Stimulated activated CD8-positive, alpha-beta memory T cell treated with anti-CD3 and anti-CD28 coated beads, Interleukin-15, amount 100 ng/mL, for 4 hours (primary cell): ENCODE measurements around the gene RAB6C.
"Not testable (repeated sequence)": the region's sequence is repeated elsewhere in the genome, so short reads cannot be mapped to it uniquely, and the experiment has no call there.

Experiments used
- DNase-seq, 2 donors: peaks; one replicate each; pipeline ENCODE4 v3.0.0-alpha.2; 2020; ENCODE audit warnings: low read depth in 2 of 2

RAB6C gene

GRCh38 chr2:129979629-129980155 is at the start of gene RAB6C:
Gene RAB6C, plus strand, starts transcription at chr2:129979666. Its CDS starts 450 bp downstream, at chr2:129980116.
- DNase-seq: not testable (repeated sequence)

- no peak for DNase-seq
Observed at GRCh38 chr2:129930451-129930850, 49.0 kb upstream of the RAB6C start.

- DNase-seq: not testable (repeated sequence)
Observed at GRCh38 chr2:129933387-129933786, 46.1 kb upstream of the RAB6C start.

GRCh38 chr2:129934044-129934822 is 45.2 kb upstream of the RAB6C start:
- no peak for DNase-seq

GRCh38 chr2:129935118-129935517 is 44.3 kb upstream of the RAB6C start:
- DNase-seq: no peak

- no peak for DNase-seq
Observed at GRCh38 chr2:129936334-129936934, 43.0 kb upstream of the RAB6C start.

- DNase-seq: not testable (repeated sequence)
Observed at GRCh38 chr2:129938850-129939471, 40.5 kb upstream of the RAB6C start.

- not testable (repeated sequence) for DNase-seq
Observed at GRCh38 chr2:129943456-129943855, 36.0 kb upstream of the RAB6C start.

- DNase-seq: no peak
Observed at GRCh38 chr2:129945557-129945956, 33.9 kb upstream of the RAB6C start.

- not testable (repeated sequence) for DNase-seq
Observed at GRCh38 chr2:129947712-129948111, 31.8 kb upstream of the RAB6C start.

GRCh38 chr2:129956171-129956570 is 23.3 kb upstream of the RAB6C start:
- DNase-seq: not testable (repeated sequence)

GRCh38 chr2:129957891-129958290 is 21.6 kb upstream of the RAB6C start:
- DNase-seq: no peak

GRCh38 chr2:129958736-129959135 is 20.7 kb upstream of the RAB6C start:
- DNase-seq: not testable (repeated sequence)

- DNase-seq: not testable (repeated sequence)
Observed at GRCh38 chr2:129968605-129969004, 10.9 kb upstream of the RAB6C start.

- DNase-seq: no peak
Observed at GRCh38 chr2:129975016-129975774, 4.3 kb upstream of the RAB6C start.

- DNase-seq: not testable (repeated sequence)
Observed at GRCh38 chr2:129976969-129977368, 2.5 kb upstream of the RAB6C start.

- no peak for DNase-seq
Observed at GRCh38 chr2:129977986-129978385, 1.5 kb upstream of the RAB6C start.

GRCh38 chr2:129980246-129980645 is 780 bp downstream of the RAB6C start:
- not testable (repeated sequence) for DNase-seq

GRCh38 chr2:129981689-129982088 is 2.2 kb downstream of the RAB6C start:
- DNase-seq: not testable (repeated sequence)

GRCh38 chr2:129984426-129984825 is 5.0 kb downstream of the RAB6C start:
- no peak for DNase-seq

GRCh38 chr2:129992415-129993006 is 13.0 kb downstream of the RAB6C start:
- not testable (repeated sequence) for DNase-seq
